RWPE1 (cell line): ENCODE results near the gene GIT2.
"Not testable (repeated sequence)": the region's sequence is repeated elsewhere in the genome, so short reads cannot be mapped to it uniquely, and the experiment has no call there.

Experiments used
- CTCF ChIA-PET: fragments of 350-600 bp; sonication (Branson Sonifier 250); formaldehyde crosslinking; extraction: SDS; loops from one replicate; lab custom pipeline; 2021; lab: Yijun Ruan, JAX
- POLR2A ChIA-PET: fragments of 400-600 bp; formaldehyde crosslinking; extraction: SDS; loops from one replicate; lab custom pipeline; 2020; ENCODE audit warnings: antibody characterized with exemption; ENCODE audit not compliant: low non-redundant PET; lab: Yijun Ruan, JAX
- DNase-seq: peaks from one replicate; pipeline ENCODE4 v3.0.0; 2012; ENCODE audit warnings: low spot score
- H3K27ac ChIP-seq: fragments of 450-650 bp; 2 replicates; pipeline ENCODE4 v1.5.1; 2017
- TF ChIP-seq, protein P1 (sequence below): fragments of 450-650 bp; conservative IDR thresholded peaks from 2 replicates; pipeline ENCODE4 v1.5.1; 2017; ENCODE audit warnings: low read depth, mild to moderate bottlenecking

GIT2 gene

DNA sequence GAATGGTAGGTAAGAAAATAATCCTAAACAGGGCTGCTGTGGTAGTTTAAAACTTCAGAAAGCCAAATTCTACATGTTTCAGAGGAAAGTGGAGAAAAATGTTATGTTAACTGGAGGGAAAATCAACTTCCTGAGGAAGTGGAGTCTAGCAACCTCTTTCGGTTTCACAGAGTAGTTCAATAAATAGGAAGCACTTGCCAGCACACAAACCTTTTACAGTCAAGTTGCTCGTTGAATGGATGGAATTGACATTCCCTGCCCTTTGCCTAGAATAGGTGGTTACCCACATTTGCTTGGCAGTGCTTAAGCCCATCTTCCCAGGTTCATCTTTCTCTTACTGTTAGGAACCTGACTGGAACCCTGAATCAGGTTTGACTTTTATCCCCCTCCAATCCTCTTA is 19.0 kb upstream of the GIT2 start:
- ChIA-PET POLR2A (no interaction called here), CTCF (no interaction called here)
- no peak for DNase-seq
- TF ChIP-seq, protein P1, sequence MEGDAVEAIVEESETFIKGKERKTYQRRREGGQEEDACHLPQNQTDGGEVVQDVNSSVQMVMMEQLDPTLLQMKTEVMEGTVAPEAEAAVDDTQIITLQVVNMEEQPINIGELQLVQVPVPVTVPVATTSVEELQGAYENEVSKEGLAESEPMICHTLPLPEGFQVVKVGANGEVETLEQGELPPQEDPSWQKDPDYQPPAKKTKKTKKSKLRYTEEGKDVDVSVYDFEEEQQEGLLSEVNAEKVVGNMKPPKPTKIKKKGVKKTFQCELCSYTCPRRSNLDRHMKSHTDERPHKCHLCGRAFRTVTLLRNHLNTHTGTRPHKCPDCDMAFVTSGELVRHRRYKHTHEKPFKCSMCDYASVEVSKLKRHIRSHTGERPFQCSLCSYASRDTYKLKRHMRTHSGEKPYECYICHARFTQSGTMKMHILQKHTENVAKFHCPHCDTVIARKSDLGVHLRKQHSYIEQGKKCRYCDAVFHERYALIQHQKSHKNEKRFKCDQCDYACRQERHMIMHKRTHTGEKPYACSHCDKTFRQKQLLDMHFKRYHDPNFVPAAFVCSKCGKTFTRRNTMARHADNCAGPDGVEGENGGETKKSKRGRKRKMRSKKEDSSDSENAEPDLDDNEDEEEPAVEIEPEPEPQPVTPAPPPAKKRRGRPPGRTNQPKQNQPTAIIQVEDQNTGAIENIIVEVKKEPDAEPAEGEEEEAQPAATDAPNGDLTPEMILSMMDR, result no peak
- H3K27ac ChIP-seq, result no peak overlapping the region

DNA sequence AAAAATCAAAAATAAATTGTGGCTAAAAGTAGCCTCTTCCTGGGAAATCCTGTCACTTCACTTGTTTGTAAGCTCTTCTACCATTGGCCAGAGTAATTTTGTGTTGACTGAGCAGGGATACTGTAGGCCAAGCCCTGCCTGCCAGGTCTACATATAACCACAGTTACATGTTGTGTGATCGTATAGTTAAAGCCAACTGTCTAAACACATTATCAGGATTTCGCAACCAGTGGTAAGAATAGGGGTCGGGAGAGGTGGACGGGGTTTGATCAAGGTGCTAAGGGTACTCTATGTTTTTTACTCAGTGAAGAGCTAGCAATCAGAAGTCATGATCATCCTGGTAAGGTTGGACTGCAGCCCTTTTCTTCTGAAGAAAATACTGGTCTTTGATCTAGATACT is 16.5 kb upstream of the GIT2 start:
- TF ChIP-seq, protein P1, result no peak
- CTCF ChIA-PET, result interaction anchor here (0.7 kb wide), 1 partner anchor 18 kb away, joined by 3 read pairs; no protein-coding TSS in a partner anchor
- H3K27ac ChIP-seq, result no peak overlapping the region
- DNase-seq, result no peak
- POLR2A ChIA-PET, result no interaction called here

DNA sequence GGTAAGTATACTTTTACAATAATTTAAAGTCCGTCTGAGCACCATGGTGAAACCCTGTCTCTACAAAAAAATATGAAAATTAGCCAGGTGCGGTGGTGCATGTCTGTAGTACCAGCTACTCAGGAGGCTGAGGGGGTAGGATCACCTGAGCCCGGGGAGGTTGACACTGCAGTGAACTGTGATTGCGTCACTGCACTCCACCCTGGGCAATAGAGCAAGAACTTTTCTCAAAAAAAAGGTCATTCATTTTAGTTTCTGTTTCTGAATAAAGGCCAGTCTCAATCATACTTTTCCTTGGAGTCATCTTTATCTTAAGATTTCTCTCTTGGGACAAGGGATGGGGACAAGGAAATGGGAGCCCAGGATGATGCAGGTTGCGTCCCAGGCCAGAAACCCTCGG is 16.0 kb upstream of the GIT2 start:
- CTCF ChIA-PET, result interaction anchor here (0.6 kb wide), 1 partner anchor 21 kb away, joined by 9 read pairs; no protein-coding TSS in a partner anchor

DNA sequence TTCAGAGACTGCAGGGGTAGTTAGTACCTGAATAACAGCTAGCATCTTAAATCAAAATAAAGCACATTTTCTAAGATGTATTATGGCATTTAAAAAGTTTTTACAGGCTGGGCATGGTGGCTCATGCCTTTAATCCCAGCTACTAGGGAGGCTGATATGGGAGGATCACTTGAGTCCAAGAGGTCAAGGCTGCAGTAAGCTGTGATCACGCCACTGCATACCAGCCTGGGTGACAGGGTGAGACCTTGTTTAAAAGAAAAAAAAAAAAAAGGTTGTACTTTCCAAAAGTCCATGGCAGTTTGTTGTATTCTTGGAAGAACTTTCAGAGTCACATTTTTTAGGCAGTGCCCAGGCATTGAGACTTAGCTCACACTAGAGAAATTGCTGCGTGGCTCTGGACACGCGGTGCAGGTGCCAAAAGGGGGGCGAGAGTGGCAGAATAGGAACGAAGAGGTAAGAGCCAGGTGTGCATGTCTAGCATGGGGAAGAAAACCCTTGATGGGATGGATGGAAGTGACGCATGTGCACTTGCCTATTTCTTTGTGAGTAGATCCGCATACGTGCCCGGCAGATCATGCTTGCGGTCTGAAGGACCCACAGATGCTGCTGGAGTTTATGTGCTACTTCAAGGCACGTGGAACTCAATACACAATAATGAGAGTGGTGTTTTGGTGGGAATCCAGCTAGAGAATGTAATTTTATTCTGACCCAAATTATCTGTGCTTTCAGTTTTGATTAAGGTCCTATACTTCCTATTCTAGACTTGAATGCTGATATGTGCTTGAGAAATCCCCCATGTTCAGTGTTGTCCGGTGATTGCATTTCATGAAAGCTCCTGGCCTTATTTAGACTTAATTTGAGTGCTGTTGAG is 14.9 kb upstream of the GIT2 start:
- CTCF ChIA-PET, result interaction anchor here (0.6 to 1.4 kb wide), 2 partner anchors 13 to 20 kb away, joined by 3 to 9 read pairs; no protein-coding TSS in a partner anchor
- POLR2A ChIA-PET, result no interaction called here
- DNase-seq, result no peak
- H3K27ac ChIP-seq, result no peak overlapping the region
- TF ChIP-seq, protein P1, result no peak

More for the DNA sequence above, 16.0 kb upstream of the GIT2 start:
- no peak for DNase-seq
- TF ChIP-seq, protein P1, result no peak
- H3K27ac ChIP-seq, result no peak overlapping the region
- POLR2A ChIA-PET, result no interaction called here

DNA sequence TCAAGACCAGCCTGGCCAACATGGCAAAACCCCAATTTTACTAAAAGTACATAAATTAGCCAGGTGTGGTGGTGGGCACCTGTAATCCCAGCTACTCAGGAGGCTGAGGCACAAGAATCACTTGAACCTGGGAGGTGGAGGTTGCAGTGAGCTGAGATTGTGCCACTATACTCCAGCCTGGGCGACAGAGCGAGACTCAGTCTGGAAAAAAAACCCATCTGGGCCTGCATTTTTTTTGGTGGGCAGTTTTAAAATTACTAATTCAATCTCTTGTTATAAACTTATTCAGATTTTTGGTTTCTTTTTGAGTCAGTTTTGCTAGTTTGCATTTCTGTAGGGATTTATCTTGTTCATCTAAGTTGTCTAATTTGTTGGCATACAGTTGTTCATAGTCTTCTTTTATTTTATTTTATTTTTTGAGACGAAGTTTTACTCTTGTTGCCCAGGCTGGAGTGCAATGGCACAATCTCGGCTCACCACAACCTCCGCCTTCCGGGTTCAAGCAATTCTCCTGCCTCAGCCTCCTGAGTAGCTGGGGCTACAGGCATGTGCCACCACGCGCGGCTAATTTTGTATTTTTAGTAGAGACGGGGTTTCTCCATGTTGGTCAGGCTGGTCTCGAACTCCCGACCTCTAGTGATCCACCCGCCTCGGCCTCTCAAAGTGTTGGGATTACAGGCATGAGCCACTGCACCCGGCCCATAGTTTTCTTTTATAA is 12.7 kb upstream of the GIT2 start:
- CTCF ChIA-PET, H3K27ac ChIP-seq, DNase-seq, POLR2A ChIA-PET: not testable (repeated sequence)

DNA sequence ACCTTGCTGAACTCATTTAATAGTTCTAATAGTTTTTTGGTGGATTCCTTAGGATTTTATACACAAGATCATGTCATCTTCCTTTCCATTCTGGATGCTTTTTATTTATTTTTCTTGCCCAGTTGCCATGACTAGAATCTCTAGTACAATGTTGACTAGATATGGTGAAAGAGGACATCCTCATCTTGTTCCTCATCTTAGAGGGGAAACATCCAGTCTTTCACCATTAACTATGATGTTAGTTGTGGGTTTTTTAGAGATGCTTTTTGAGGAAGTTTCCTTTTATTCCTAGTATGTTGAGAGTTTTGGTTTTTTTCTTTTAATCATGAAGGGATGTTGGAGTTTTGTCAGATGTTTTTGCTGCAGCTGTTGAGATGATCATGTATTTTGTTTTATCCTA is 11.7 kb upstream of the GIT2 start:
- ChIA-PET CTCF (no interaction called here), POLR2A (no interaction called here)
- DNase-seq, result no peak
- H3K27ac ChIP-seq, result no peak overlapping the region
- TF ChIP-seq, protein P1, result no peak
